ENCODE measurements around the gene ZCCHC14. TPM values are rescaled to one million over a fixed set of nuclear protein-coding genes. Genes with fewer than 3 reads are reported as not detected.
A peak's percentile ranks its signal among the peaks of the same experiment; 100 is the strongest.

Gene ZCCHC14
- total RNA-seq, 2 donors from 2014 or later, result 24.5 to 24.6 TPM

DNA sequence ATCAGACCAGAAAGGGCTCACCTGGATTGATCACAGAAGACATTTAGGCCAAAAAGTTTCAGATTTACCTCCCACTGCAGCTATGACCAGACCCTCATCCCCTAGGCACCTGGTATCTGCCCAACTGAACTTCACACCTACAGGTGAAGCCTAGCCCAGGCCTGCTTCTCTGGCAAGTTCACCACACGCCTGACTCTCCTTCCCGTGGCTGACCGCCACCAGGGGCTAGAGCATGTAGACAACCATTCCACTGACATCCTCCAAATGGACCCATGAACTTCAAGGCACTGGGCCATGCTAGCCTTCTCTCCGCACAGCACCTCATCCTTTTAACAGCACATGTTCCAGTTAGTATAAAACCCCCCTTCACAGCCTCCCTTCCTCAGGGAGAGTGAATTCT lies 18.8 kb downstream of the ZCCHC14 start:
- Histone ChIP-seq H3K9me3 (no peaks in the 10 kb centered on the region), H3K9ac (ENCODE audit: low read depth in 2 of 2, low read length in 2 of 2) (no peak overlapping the region), H3K27me3 (no peaks in the 10 kb centered on the region), H3K4me3 (no peak overlapping the region), H3K4me1 (peaks cover 16% of the 10 kb centered on the region), H3K27ac (no peak overlapping the region), H3K36me3 (no peaks in the 10 kb centered on the region)
- TF ChIP-seq, protein P1, sequence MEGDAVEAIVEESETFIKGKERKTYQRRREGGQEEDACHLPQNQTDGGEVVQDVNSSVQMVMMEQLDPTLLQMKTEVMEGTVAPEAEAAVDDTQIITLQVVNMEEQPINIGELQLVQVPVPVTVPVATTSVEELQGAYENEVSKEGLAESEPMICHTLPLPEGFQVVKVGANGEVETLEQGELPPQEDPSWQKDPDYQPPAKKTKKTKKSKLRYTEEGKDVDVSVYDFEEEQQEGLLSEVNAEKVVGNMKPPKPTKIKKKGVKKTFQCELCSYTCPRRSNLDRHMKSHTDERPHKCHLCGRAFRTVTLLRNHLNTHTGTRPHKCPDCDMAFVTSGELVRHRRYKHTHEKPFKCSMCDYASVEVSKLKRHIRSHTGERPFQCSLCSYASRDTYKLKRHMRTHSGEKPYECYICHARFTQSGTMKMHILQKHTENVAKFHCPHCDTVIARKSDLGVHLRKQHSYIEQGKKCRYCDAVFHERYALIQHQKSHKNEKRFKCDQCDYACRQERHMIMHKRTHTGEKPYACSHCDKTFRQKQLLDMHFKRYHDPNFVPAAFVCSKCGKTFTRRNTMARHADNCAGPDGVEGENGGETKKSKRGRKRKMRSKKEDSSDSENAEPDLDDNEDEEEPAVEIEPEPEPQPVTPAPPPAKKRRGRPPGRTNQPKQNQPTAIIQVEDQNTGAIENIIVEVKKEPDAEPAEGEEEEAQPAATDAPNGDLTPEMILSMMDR (IDR thresholded peaks at IDR 0.05), result no peak
- intact Hi-C loops (cut with DNase I), result no loop called here
- DNase-seq, result no peak

DNA sequence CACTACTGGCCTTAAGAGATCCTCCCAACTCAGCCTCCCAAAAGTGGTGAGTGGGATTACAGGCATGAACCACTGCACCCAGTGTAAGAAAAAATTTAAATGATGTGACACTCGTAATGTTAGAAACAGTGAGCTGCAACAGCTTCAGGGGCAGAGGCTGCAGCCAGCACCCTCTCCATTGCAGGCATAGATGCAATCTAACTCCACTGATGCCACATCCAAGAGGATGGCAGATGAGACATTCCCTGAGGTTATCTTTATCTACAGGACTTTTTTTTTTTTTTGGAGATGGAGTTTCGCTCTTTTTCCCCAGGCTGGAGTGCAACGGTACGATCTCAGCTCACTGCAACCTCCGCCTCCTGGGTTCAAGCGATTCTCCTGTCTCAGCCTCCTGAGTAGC lies 19.9 kb downstream of the ZCCHC14 start:
- Histone ChIP-seq H3K4me3 (no peak overlapping the region), H3K36me3 (no peaks in the 10 kb centered on the region), H3K27ac (no peak overlapping the region), H3K27me3 (no peaks in the 10 kb centered on the region), H3K9me3 (no peaks in the 10 kb centered on the region), H3K9ac (ENCODE audit: low read depth in 2 of 2, low read length in 2 of 2) (no peak overlapping the region), H3K4me1 (peaks cover 16% of the 10 kb centered on the region)
- no peak for DNase-seq
- TF ChIP-seq, protein P1 (IDR thresholded peaks at IDR 0.05), result no peak
- intact Hi-C loops (cut with DNase I), result no loop called here

DNA sequence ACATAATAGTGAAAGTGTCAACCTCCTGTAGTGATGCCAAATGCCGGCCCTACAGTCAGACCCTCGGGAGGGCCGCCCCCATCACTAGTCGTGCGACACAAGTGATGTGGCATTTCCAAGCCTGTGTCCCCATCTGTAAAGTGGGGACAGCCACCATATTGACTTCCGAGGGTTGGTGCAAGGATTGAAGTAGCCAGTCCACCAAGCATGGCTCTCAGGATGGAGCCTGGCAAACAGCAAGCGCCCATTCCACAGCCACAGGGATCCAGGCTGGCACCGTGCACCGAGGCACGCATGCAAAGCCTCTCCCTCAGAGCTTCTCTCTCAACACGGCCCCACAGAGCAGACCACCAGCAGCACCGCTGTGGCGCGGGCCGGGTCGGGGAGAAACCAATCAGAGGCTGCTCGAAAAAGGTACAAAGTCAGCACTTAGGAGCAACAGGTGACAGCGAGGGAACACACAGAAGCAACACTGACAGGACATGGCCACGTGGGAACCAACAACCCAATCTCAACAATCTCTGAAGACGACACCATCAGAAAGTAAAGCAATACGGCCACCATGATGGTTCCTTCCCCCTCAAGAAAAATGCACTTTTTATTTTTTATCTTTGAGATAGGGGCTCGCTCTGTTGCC lies 20.6 kb downstream of the ZCCHC14 start:
- H3K36me3 ChIP-seq, result no peaks in the 10 kb centered on the region
- TF ChIP-seq, protein P1 (IDR thresholded peaks at IDR 0.05), result no peak
- peak overlapping the region in 1 of 2 donors; percentile 39 for H3K9ac ChIP-seq (ENCODE audit: low read depth in 2 of 2, low read length in 2 of 2)
- H3K4me3 ChIP-seq, result no peak overlapping the region
- H3K27me3 ChIP-seq, result no peaks in the 10 kb centered on the region
- intact Hi-C loops (cut with DNase I), result no loop called here
- no peak for DNase-seq
- H3K4me1 ChIP-seq, result peaks cover 16% of the 10 kb centered on the region
- H3K27ac ChIP-seq, result peak overlapping the region; percentile 77
- H3K9me3 ChIP-seq, result no peaks in the 10 kb centered on the region

DNA sequence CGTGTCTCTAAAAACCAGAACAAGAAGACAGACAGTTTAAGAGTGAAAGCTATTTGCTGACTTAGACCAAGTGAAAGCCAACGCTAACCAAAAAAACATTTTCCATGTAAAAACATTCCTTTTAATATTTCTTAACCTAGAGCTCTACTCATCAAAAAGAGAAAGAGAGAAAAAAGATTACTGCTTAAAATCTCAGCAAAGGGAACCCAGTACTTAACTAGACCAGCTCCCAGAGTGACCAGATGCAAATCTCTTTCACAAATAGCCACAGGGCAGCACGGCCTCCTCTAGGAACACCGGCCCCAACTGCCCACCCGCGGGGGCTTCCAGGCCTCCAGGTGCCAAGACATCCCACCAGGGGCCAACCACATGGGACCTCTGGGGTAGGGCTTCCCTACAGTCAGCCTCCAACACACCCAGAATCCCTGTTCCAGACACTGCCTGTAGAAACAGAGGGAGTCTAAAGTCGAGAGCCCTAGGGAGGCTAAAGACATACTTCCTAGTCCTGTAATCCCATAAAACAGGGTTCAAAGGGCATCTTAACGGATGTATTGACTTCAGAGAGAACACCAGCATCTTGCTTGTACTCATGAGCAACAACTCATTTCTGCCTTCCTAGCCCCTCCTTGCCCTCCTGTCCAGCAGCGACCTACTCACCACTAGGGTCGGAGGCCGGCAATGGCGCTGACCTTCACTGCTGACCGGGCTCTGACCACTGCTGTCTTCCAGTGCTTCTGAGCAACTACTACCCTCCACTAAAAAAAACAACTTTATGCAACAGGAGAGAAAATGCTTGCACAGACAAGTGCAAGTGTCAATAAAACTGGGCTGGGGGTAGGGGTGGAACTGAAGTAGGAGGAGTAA lies 21.3 kb downstream of the ZCCHC14 start:
- peak overlapping the region in 1 of 2 donors; percentile 57 for H3K9ac ChIP-seq (ENCODE audit: low read depth in 2 of 2, low read length in 2 of 2)
- H3K4me1 ChIP-seq, result peaks cover 16% of the 10 kb centered on the region
- TF ChIP-seq, protein P1 (IDR thresholded peaks at IDR 0.05), result no peak

DNA sequence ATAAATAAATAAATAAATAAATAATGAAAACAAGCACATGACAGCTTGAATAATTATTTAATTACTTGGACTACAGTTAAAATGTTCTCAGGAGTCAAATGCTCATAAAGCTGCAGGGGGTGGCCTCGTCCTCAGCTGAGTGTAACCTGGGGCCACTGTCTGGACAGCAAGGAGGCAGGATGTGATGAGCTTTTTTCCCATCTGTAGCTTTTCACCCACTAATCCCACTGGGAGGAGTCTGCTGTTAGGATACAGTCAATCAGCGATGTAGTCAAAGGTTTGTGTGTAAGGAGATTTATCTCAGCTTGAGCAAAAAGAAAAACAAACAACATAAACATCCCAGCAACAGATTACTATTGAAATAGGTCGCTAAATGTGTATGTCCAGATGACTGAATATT lies 22.5 kb downstream of the ZCCHC14 start:
- no peak for DNase-seq
- Histone ChIP-seq H3K4me1 (peaks cover 25% of the 10 kb centered on the region), H3K27me3 (no peaks in the 10 kb centered on the region), H3K9me3 (no peaks in the 10 kb centered on the region), H3K36me3 (no peaks in the 10 kb centered on the region), H3K4me3 (no peak overlapping the region), H3K9ac (ENCODE audit: low read depth in 2 of 2, low read length in 2 of 2) (no peak overlapping the region), H3K27ac (no peak overlapping the region)
- TF ChIP-seq, protein P1 (IDR thresholded peaks at IDR 0.05), result no peak
- intact Hi-C loops (cut with DNase I), result no loop called here

More for the DNA sequence above, 21.3 kb downstream of the ZCCHC14 start:
- peak; percentile 63 for DNase-seq
- H3K27me3 ChIP-seq, result no peaks in the 10 kb centered on the region
- H3K9me3 ChIP-seq, result no peaks in the 10 kb centered on the region
- H3K27ac ChIP-seq, result peak overlapping the region; percentile 77
- no peak overlapping the region for H3K4me3 ChIP-seq
- no peaks in the 10 kb centered on the region for H3K36me3 ChIP-seq
- intact Hi-C loops (cut with DNase I), result no loop called here

Measured in colonic mucosa (tissue), 4 donors.